WTC11 (cell line): ENCODE measurements around the gene GJA3. TPM values are rescaled to one million over a fixed set of nuclear protein-coding genes. Genes with fewer than 3 reads are reported as not detected.

Experiments used
- ATAC-seq: fragments of 200-7000 bp; cut with Tn5 transposase; 2 replicates; pipeline ENCODE4 v1.10.0; 2021; ENCODE audit warnings: mild to moderate bottlenecking, moderate library complexity
- CTCF ChIA-PET: fragments of 300-600 bp; sonication (Branson Sonifier 250); formaldehyde crosslinking; loops from one replicate; lab custom pipeline; 2021; ENCODE audit warnings: antibody characterized with exemption; lab: Charles Lee
- POLR2A ChIA-PET: fragments of 350-600 bp; sonication (Branson Sonifier 250); formaldehyde crosslinking; loops from one replicate; lab custom pipeline; 2021; ENCODE audit warnings: antibody characterized with exemption; lab: Charles Lee
- DNase-seq: peaks from one replicate; pipeline ENCODE4 v3.0.0; 2021; ENCODE audit warnings: low spot score
- H3K27ac Mint-ChIP-seq: 2 replicates; pipeline ENCODE4 v1.8.0; 2021; ENCODE audit warnings: mixed read lengths
- H3K27me3 Mint-ChIP-seq: 2 replicates; pipeline ENCODE4 v1.8.0; 2021; ENCODE audit warnings: low read depth, mild to moderate bottlenecking, moderate library complexity, mixed read lengths
- H3K36me3 Mint-ChIP-seq: 2 replicates; pipeline ENCODE4 v1.8.0; 2021; ENCODE audit warnings: mixed read lengths
- H3K4me1 Mint-ChIP-seq: 2 replicates; pipeline ENCODE4 v1.8.0; 2022; ENCODE audit warnings: mixed read lengths
- H3K4me3 Mint-ChIP-seq: 2 replicates; pipeline ENCODE4 v1.8.0; 2021; ENCODE audit warnings: mild to moderate bottlenecking, moderate library complexity, mixed read lengths
- H3K9me3 Mint-ChIP-seq: 2 replicates; pipeline ENCODE4 v1.8.0; 2021; ENCODE audit warnings: mixed read lengths
- CREM ChIP-seq: sonication (generic); formaldehyde crosslinking; IDR thresholded peaks from 2 replicates; pipeline ENCODE4 v1.8.1; 2022; ENCODE audit warnings: mild to moderate bottlenecking, missing genetic modification reagents, moderate library complexity
- ESRRA ChIP-seq: sonication (generic); formaldehyde crosslinking; IDR thresholded peaks from 2 replicates; pipeline ENCODE4 v1.8.1; 2022; ENCODE audit warnings: mild to moderate bottlenecking, missing genetic modification reagents, borderline replicate concordance
- FOXJ3 ChIP-seq: sonication (generic); formaldehyde crosslinking; IDR thresholded peaks from 2 replicates; pipeline ENCODE4 v1.9.0; 2021; ENCODE audit warnings: missing genetic modification reagents, mild to moderate bottlenecking, borderline replicate concordance
- FOXK1 ChIP-seq: sonication (generic); formaldehyde crosslinking; IDR thresholded peaks from 2 replicates; pipeline ENCODE4 v1.8.0; 2022; ENCODE audit warnings: mild to moderate bottlenecking, moderate library complexity, missing genetic modification reagents
- GRHL2 ChIP-seq: fragments of 250-450 bp; sonication (Bioruptor Pico); IDR thresholded peaks from 2 replicates; pipeline ENCODE4 v1.8.0; 2022; ENCODE audit warnings: mild to moderate bottlenecking, moderate library complexity; ENCODE audit not compliant: insufficient replicate concordance, severe bottlenecking
- JUN ChIP-seq: sonication (generic); formaldehyde crosslinking; IDR thresholded peaks from 2 replicates; pipeline ENCODE4 v1.8.0; 2023; ENCODE audit warnings: mild to moderate bottlenecking, missing genetic modification reagents
- ZNF138 ChIP-seq: sonication (generic); formaldehyde crosslinking; conservative IDR thresholded peaks from 2 replicates; pipeline ENCODE4 v1.8.1; 2022; ENCODE audit warnings: mild to moderate bottlenecking, moderate library complexity, missing genetic modification reagents
- ZNF396 ChIP-seq: fragments of 250-450 bp; sonication (Bioruptor Pico); IDR thresholded peaks from 2 replicates; pipeline ENCODE4 v1.8.0; 2021; ENCODE audit warnings: mild to moderate bottlenecking, moderate library complexity, borderline replicate concordance
- total RNA-seq: library from RNA; stranded (reverse); gene quantifications from 3 replicates; pipeline ENCODE4 v1.2.3, GENCODE V29; 2021
- TF ChIP-seq, protein P1 (sequence below): sonication (generic); formaldehyde crosslinking; IDR thresholded peaks from 2 replicates; pipeline ENCODE4 v1.8.1; 2023; ENCODE audit warnings: mild to moderate bottlenecking, missing genetic modification reagents
- TF ChIP-seq, protein P2 (sequence below): fragments of 250-450 bp; sonication (Bioruptor Pico); IDR thresholded peaks from 2 replicates; pipeline ENCODE4 v2.1.2; 2022; ENCODE audit warnings: mild to moderate bottlenecking, moderate library complexity
- TF ChIP-seq, protein P3 (sequence below): sonication (generic); formaldehyde crosslinking; IDR thresholded peaks from 2 replicates; pipeline ENCODE4 v1.8.1; 2022; ENCODE audit warnings: missing genetic modification reagents, borderline replicate concordance
- TF ChIP-seq, protein P4 (sequence below): sonication (generic); formaldehyde crosslinking; IDR thresholded peaks from 2 replicates; pipeline ENCODE4 v1.8.0; 2023; ENCODE audit warnings: mild to moderate bottlenecking, missing genetic modification reagents
- TF ChIP-seq, protein P5 (sequence below): sonication (generic); formaldehyde crosslinking; IDR thresholded peaks from 2 replicates; pipeline ENCODE4 v1.8.1; 2023; ENCODE audit warnings: mild to moderate bottlenecking, missing genetic modification reagents, moderate library complexity
- TF ChIP-seq, protein P6 (sequence below): sonication (generic); formaldehyde crosslinking; IDR thresholded peaks from 2 replicates; pipeline ENCODE4 v1.8.1; 2022; ENCODE audit warnings: mild to moderate bottlenecking, moderate library complexity, missing genetic modification reagents
- TF ChIP-seq, protein P7 (sequence below): sonication (generic); formaldehyde crosslinking; IDR thresholded peaks from 2 replicates; pipeline ENCODE4 v1.8.0; 2022; ENCODE audit warnings: mild to moderate bottlenecking, missing genetic modification reagents

The GJA3 gene
- total RNA-seq, 1 experiment from 2014 or later = 0.48 TPM

DNA sequence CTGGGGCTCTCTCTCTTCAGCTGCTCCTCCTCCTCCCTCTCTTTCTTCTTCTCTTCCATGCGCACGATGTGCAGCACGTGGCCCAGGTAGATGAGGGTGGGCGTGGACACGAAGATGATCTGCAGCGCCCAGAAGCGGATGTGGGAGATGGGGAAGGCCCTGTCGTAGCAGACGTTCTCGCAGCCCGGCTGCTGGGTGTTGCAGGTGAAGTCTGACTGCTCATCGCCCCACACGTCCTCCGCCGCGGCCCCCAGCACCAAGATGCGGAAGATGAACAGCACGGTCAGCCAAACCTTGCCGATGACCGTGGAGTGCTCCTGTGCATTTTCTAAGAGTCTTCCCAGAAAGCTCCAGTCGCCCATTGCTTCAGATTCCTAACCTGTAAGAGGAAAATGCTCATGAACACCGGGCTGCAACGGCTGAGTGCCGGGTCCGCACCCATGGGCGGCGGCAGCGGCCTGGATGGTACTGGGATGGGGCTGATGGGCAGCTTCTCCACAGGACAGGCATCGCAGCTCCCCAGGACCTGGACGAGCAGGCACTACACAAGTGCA lies 17.8 kb downstream of the GJA3 start:
- Mint-ChIP-seq H3K27me3 (peaks cover 18% of the 10 kb centered on the region), H3K36me3 (no peaks in the 10 kb centered on the region), H3K27ac (no peak overlapping the region)
- DNase-seq = no peak
- CTCF ChIA-PET = interaction anchor here (1.0 to 4.2 kb wide), 3 partner anchors 14 to 54 kb away, joined by 3 to 23 read pairs (median 5); no protein-coding TSS in a partner anchor
- TF ChIP-seq ESRRA (CRISPR knock-in tag) = no peak
- TF ChIP-seq GRHL2 (CRISPR knock-in tag) = no peak
- no peak for TF ChIP-seq FOXJ3
- TF ChIP-seq, protein P1, sequence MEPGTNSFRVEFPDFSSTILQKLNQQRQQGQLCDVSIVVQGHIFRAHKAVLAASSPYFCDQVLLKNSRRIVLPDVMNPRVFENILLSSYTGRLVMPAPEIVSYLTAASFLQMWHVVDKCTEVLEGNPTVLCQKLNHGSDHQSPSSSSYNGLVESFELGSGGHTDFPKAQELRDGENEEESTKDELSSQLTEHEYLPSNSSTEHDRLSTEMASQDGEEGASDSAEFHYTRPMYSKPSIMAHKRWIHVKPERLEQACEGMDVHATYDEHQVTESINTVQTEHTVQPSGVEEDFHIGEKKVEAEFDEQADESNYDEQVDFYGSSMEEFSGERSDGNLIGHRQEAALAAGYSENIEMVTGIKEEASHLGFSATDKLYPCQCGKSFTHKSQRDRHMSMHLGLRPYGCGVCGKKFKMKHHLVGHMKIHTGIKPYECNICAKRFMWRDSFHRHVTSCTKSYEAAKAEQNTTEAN (CRISPR knock-in tag) = no peak
- TF ChIP-seq, protein P2, sequence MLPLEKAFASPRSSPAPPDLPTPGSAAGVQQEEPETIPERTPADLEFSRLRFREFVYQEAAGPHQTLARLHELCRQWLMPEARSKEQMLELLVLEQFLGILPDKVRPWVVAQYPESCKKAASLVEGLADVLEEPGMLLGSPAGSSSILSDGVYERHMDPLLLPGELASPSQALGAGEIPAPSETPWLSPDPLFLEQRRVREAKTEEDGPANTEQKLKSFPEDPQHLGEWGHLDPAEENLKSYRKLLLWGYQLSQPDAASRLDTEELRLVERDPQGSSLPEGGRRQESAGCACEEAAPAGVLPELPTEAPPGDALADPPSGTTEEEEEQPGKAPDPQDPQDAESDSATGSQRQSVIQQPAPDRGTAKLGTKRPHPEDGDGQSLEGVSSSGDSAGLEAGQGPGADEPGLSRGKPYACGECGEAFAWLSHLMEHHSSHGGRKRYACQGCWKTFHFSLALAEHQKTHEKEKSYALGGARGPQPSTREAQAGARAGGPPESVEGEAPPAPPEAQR = no peak
- no peak for TF ChIP-seq FOXK1
- no peak for TF ChIP-seq ZNF396 (CRISPR knock-in tag)
- TF ChIP-seq, protein P3, sequence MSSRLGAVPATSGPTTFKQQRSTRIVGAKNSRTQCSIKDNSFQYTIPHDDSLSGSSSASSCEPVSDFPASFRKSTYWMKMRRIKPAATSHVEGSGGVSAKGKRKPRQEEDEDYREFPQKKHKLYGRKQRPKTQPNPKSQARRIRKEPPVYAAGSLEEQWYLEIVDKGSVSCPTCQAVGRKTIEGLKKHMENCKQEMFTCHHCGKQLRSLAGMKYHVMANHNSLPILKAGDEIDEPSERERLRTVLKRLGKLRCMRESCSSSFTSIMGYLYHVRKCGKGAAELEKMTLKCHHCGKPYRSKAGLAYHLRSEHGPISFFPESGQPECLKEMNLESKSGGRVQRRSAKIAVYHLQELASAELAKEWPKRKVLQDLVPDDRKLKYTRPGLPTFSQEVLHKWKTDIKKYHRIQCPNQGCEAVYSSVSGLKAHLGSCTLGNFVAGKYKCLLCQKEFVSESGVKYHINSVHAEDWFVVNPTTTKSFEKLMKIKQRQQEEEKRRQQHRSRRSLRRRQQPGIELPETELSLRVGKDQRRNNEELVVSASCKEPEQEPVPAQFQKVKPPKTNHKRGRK = no peak
- TF ChIP-seq ZNF138 (CRISPR knock-in tag) = no peak
- no peak for TF ChIP-seq JUN (CRISPR knock-in tag)
- no peak for TF ChIP-seq CREM (CRISPR knock-in tag)
- TF ChIP-seq, protein P4, sequence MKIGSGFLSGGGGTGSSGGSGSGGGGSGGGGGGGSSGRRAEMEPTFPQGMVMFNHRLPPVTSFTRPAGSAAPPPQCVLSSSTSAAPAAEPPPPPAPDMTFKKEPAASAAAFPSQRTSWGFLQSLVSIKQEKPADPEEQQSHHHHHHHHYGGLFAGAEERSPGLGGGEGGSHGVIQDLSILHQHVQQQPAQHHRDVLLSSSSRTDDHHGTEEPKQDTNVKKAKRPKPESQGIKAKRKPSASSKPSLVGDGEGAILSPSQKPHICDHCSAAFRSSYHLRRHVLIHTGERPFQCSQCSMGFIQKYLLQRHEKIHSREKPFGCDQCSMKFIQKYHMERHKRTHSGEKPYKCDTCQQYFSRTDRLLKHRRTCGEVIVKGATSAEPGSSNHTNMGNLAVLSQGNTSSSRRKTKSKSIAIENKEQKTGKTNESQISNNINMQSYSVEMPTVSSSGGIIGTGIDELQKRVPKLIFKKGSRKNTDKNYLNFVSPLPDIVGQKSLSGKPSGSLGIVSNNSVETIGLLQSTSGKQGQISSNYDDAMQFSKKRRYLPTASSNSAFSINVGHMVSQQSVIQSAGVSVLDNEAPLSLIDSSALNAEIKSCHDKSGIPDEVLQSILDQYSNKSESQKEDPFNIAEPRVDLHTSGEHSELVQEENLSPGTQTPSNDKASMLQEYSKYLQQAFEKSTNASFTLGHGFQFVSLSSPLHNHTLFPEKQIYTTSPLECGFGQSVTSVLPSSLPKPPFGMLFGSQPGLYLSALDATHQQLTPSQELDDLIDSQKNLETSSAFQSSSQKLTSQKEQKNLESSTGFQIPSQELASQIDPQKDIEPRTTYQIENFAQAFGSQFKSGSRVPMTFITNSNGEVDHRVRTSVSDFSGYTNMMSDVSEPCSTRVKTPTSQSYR (CRISPR knock-in tag) = no peak
- TF ChIP-seq, protein P5, sequence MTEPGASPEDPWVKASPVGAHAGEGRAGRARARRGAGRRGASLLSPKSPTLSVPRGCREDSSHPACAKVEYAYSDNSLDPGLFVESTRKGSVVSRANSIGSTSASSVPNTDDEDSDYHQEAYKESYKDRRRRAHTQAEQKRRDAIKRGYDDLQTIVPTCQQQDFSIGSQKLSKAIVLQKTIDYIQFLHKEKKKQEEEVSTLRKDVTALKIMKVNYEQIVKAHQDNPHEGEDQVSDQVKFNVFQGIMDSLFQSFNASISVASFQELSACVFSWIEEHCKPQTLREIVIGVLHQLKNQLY (CRISPR knock-in tag) = no peak
- TF ChIP-seq, protein P6, sequence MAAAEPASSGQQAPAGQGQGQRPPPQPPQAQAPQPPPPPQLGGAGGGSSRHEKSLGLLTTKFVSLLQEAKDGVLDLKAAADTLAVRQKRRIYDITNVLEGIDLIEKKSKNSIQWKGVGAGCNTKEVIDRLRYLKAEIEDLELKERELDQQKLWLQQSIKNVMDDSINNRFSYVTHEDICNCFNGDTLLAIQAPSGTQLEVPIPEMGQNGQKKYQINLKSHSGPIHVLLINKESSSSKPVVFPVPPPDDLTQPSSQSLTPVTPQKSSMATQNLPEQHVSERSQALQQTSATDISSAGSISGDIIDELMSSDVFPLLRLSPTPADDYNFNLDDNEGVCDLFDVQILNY (CRISPR knock-in tag) = no peak
- TF ChIP-seq, protein P7, sequence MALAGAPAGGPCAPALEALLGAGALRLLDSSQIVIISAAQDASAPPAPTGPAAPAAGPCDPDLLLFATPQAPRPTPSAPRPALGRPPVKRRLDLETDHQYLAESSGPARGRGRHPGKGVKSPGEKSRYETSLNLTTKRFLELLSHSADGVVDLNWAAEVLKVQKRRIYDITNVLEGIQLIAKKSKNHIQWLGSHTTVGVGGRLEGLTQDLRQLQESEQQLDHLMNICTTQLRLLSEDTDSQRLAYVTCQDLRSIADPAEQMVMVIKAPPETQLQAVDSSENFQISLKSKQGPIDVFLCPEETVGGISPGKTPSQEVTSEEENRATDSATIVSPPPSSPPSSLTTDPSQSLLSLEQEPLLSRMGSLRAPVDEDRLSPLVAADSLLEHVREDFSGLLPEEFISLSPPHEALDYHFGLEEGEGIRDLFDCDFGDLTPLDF (CRISPR knock-in tag) = no peak
- TF ChIP-seq, all 79 proteins: peak for 0
- ATAC-seq = no peak
- Mint-ChIP-seq H3K4me3 (no peak overlapping the region), H3K4me1 (peaks cover 19% of the 10 kb centered on the region), H3K9me3 (no peaks in the 10 kb centered on the region)
- POLR2A ChIA-PET = no interaction called here
